HCT116 (cell line): ENCODE data around the gene NMNAT3. TPM values are rescaled to one million over a fixed set of nuclear protein-coding genes. Genes with fewer than 3 reads are reported as not detected.

Experiments
- ATAC-seq: fragments of 200-7000 bp; cut with Tn5 transposase; 2 replicates; pipeline ENCODE4 v1.9.1; 2020; ENCODE audit warnings: mild to moderate bottlenecking, moderate library complexity
- BruUV-seq: library from RNA; stranded (reverse); fragments of 400-500 nt; replicated peaks from 2 replicates; lab custom pipeline; 2021; lab: Mats Ljungman, UMichigan
- CTCF ChIA-PET: fragments of 300-600 bp; sonication (Branson Sonifier 250); formaldehyde crosslinking; loops from one replicate; lab custom pipeline; 2021; ENCODE audit warnings: antibody characterized with exemption; lab: Charles Lee
- POLR2A ChIA-PET: fragments of 300-600, 350-600 bp; sonication (Branson Sonifier 250); formaldehyde crosslinking; loops from one replicate; lab custom pipeline; 2021; ENCODE audit warnings: antibody characterized with exemption; lab: Charles Lee
- RAD21 ChIA-PET, 2 experiments: fragments of 300-600 bp; sonication (Branson Sonifier 250); formaldehyde crosslinking; loops; one replicate each; lab custom pipeline; 2023; ENCODE audit warnings: low total read pairs in 2 of 2; ENCODE audit not compliant: uncharacterized antibody in 2 of 2, unreplicated experiment in 2 of 2, low non-redundant PET in 1 of 2; lab: Charles Lee
- DNase-seq: peaks from one replicate; pipeline ENCODE4 v3.0.0-alpha.2; 2010; ENCODE audit warnings: low read depth, low spot score
- H2AFZ ChIP-seq: fragments of 200-600 bp; shearing (Covaris generic), sonication (generic); 2 replicates; pipeline ENCODE4 v1.6.1; 2017; ENCODE audit warnings: low read depth, mixed run types, mixed read lengths, antibody characterized with exemption, low read length; ENCODE audit not compliant: poor library complexity, severe bottlenecking
- H3K27ac ChIP-seq: 2 replicates; pipeline ENCODE4 v1.5.1; 2012; ENCODE audit warnings: low read depth, low read length
- H3K27me3 ChIP-seq: fragments of 200-600 bp; sonication (generic); 2 replicates; pipeline ENCODE4 v1.6.1; 2016; ENCODE audit warnings: mixed run types, low read length, mixed read lengths; ENCODE audit not compliant: insufficient read depth
- H3K36me3 ChIP-seq, 2 experiments: fragments of 200-500 bp in 1 of 2; fragments of 200-600 bp in 1 of 2; sonication (Bioruptor generic) in 1 of 2; sonication (generic) in 1 of 2; 2 replicates each; pipeline versions ENCODE4 v1.5.1 to v1.6.1; 2014 to 2016; ENCODE audit warnings: low read length in 2 of 2, inconsistent platforms in 1 of 2, mixed read lengths in 1 of 2, mixed run types in 1 of 2; ENCODE audit not compliant: insufficient read depth in 2 of 2, control insufficient read depth in 1 of 2
- H3K4me1 ChIP-seq, 2 experiments: fragments of 200-600 bp in 1 of 2; sonication (generic) in 1 of 2; 2 replicates each; pipeline versions ENCODE4 v1.5.1 to v1.6.1; 2012 to 2017; ENCODE audit warnings: low read length in 2 of 2, inconsistent platforms in 1 of 2, mild to moderate bottlenecking in 1 of 2, mixed read lengths in 1 of 2, mixed run types in 1 of 2, moderate library complexity in 1 of 2; ENCODE audit not compliant: insufficient read depth in 2 of 2, control insufficient read depth in 1 of 2
- H3K4me2 ChIP-seq: fragments of 200-600 bp; sonication (generic); 2 replicates; pipeline ENCODE4 v1.6.1; 2017; ENCODE audit warnings: mixed run types, low read length, mixed read lengths
- H3K4me3 ChIP-seq, 2 experiments: fragments of 200-600 bp in 1 of 2; sonication (generic) in 1 of 2; replicated peaks in 1 of 2; 2 replicates each; pipeline ENCODE4 v1.5.1; 2011 to 2016; ENCODE audit warnings: low read length in 2 of 2, control low read depth in 1 of 2, low read depth in 1 of 2, mild to moderate bottlenecking in 1 of 2, mixed read lengths in 1 of 2, mixed run types in 1 of 2
- H3K79me2 ChIP-seq: fragments of 200-600 bp; sonication (generic); 2 replicates; pipeline ENCODE4 v1.6.1; 2017; ENCODE audit warnings: mild to moderate bottlenecking, mixed run types, low read length, moderate library complexity, mixed read lengths; ENCODE audit not compliant: insufficient read depth
- H3K9ac ChIP-seq: fragments of 200-600 bp; sonication (generic); 2 replicates; pipeline ENCODE4 v1.6.1; 2016; ENCODE audit warnings: low read length, mixed read lengths
- H3K9me2 ChIP-seq: fragments of 200-600 bp; sonication (generic), shearing (Covaris generic); 2 replicates; pipeline ENCODE4 v1.6.1; 2017; ENCODE audit warnings: mixed run types, mild to moderate bottlenecking, moderate library complexity; ENCODE audit not compliant: insufficient read depth
- H3K9me3 ChIP-seq, 2 experiments: fragments of 200-500 bp in 1 of 2; fragments of 200-600 bp in 1 of 2; sonication (Bioruptor generic) in 1 of 2; sonication (generic) in 1 of 2; 2 replicates each; pipeline ENCODE4 v1.6.1; 2014 to 2017; ENCODE audit warnings: low read length in 2 of 2, mixed read lengths in 2 of 2, inconsistent platforms in 1 of 2, low read depth in 1 of 2, mild to moderate bottlenecking in 1 of 2, mixed run types in 1 of 2, moderate library complexity in 1 of 2; ENCODE audit not compliant: control insufficient read depth in 1 of 2, insufficient read depth in 1 of 2
- H4K20me1 ChIP-seq: fragments of 200-600 bp; sonication (generic), shearing (Covaris generic); 2 replicates; pipeline ENCODE4 v1.6.1; 2017; ENCODE audit warnings: mixed run types, mild to moderate bottlenecking, moderate library complexity; ENCODE audit not compliant: insufficient read depth
- ATF3 ChIP-seq: IDR thresholded peaks from 2 replicates; pipeline ENCODE4 v1.6.1; 2012
- CEBPB ChIP-seq: IDR thresholded peaks from 2 replicates; pipeline ENCODE4 v1.6.1; 2012; ENCODE audit warnings: low read depth
- CTCF ChIP-seq, 3 experiments: fragments of 200-600 bp in 1 of 3; sonication (generic) in 1 of 3; IDR thresholded peaks in 2 of 3; conservative IDR thresholded peaks in 1 of 3; 2 replicates each; pipeline ENCODE4 v1.5.1; 2012 to 2017; ENCODE audit warnings: low read depth in 2 of 3, low read length in 2 of 3, antibody characterized with exemption in 1 of 3, borderline replicate concordance in 1 of 3, control low read depth in 1 of 3, mild to moderate bottlenecking in 1 of 3, mixed read lengths in 1 of 3, mixed run types in 1 of 3, moderate library complexity in 1 of 3; ENCODE audit not compliant: insufficient read depth in 1 of 3
- EGR1 ChIP-seq: IDR thresholded peaks from 2 replicates; pipeline ENCODE4 v1.6.1; 2012; ENCODE audit warnings: low read depth
- ELF1 ChIP-seq: IDR thresholded peaks from 2 replicates; pipeline ENCODE4 v1.6.1; 2012; ENCODE audit warnings: low read depth, borderline replicate concordance
- EZH2 ChIP-seq: fragments of 200-600 bp; sonication (generic); IDR thresholded peaks from 2 replicates; pipeline ENCODE4 v1.6.1; 2017; ENCODE audit warnings: antibody characterized with exemption, mixed run types
- JUND ChIP-seq: IDR thresholded peaks from 2 replicates; pipeline ENCODE4 v1.6.1; 2012
- MAX ChIP-seq: IDR thresholded peaks from 2 replicates; pipeline ENCODE4 v1.6.1; 2012
- POLR2A ChIP-seq: IDR thresholded peaks from 2 replicates; pipeline ENCODE4 v1.7.0; 2011; ENCODE audit warnings: borderline replicate concordance; ENCODE audit not compliant: insufficient read depth, insufficient read length; ENCODE audit errors: extremely low read depth
- POLR2AphosphoS5 ChIP-seq: IDR thresholded peaks from 2 replicates; pipeline ENCODE4 v1.6.1; 2011; ENCODE audit warnings: mild to moderate bottlenecking, low read depth, low read length, moderate library complexity
- RAD21 ChIP-seq: IDR thresholded peaks from 2 replicates; pipeline ENCODE4 v1.6.1; 2012; ENCODE audit warnings: low read depth, mild to moderate bottlenecking
- REST ChIP-seq: IDR thresholded peaks from 2 replicates; pipeline ENCODE4 v1.6.1; 2012; ENCODE audit warnings: low read depth
- SIN3A ChIP-seq: IDR thresholded peaks from 2 replicates; pipeline ENCODE4 v1.6.1; 2012; ENCODE audit warnings: low read depth
- YY1 ChIP-seq: IDR thresholded peaks from 2 replicates; pipeline ENCODE4 v1.6.1; 2011; ENCODE audit warnings: low read length, low read depth, moderate library complexity, mild to moderate bottlenecking; ENCODE audit not compliant: insufficient replicate concordance; ENCODE audit errors: extremely low read depth
- ZFX ChIP-seq: fragments of 450-650 bp; IDR thresholded peaks from 2 replicates; pipeline ENCODE4 v1.6.1; 2017
- ZNF274 ChIP-seq: fragments of 200-500 bp; sonication (Bioruptor generic); IDR thresholded peaks from 2 replicates; pipeline ENCODE4 v1.6.1; 2014; ENCODE audit warnings: mild to moderate bottlenecking, low read depth, low read length, inconsistent platforms
- intact Hi-C: fragments of 100-400 bp; cut with micrococcal nuclease; formaldehyde crosslinking; loops from 2 replicates; pipeline ENCODE4 v1.10.0; 2022
- total RNA-seq: library from RNA; stranded (reverse); gene quantifications from one replicate; pipeline ENCODE4 v1.2.1, GENCODE V29; 2021; ENCODE audit not compliant: unreplicated experiment

The NMNAT3 gene
- total RNA-seq, 1 experiment from 2014 or later, result 5.7 TPM

- RAD21 ChIA-PET, result no interaction called here
- Histone ChIP-seq H3K9ac (no peak overlapping the region), H2AFZ (no peak overlapping the region), H3K4me3 (no peak overlapping the region), H3K27me3 (no peaks in the 10 kb centered on the region), H3K9me3 (no peaks in the 10 kb centered on the region), H4K20me1 (no peaks in the 10 kb centered on the region), H3K4me2 (no peak overlapping the region), H3K4me1 (no peaks in the 10 kb centered on the region), H3K36me3 (no peaks in the 10 kb centered on the region), H3K9me2 (no peaks in the 10 kb centered on the region), H3K27ac (no peak overlapping the region), H3K79me2 (no peaks in the 10 kb centered on the region)
- CTCF ChIA-PET, result no interaction called here
- TF ChIP-seq ELF1, result no peak
- TF ChIP-seq ZFX, result no peak
- TF ChIP-seq RAD21, result no peak
- TF ChIP-seq EGR1, result no peak
- TF ChIP-seq REST, result no peak
- no peak for TF ChIP-seq EZH2
- TF ChIP-seq CTCF (IDR thresholded peaks at IDR 0.05 in 2 of 3, conservative IDR thresholded peaks at IDR 0.05 in 1 of 3; ENCODE audit: borderline replicate concordance in 1 of 3, insufficient read depth in 1 of 3, low read depth in 2 of 3, low read length in 2 of 3), result no peak
- no peak for TF ChIP-seq YY1
- no peak for TF ChIP-seq SIN3A
- TF ChIP-seq POLR2A, result no peak
- TF ChIP-seq MAX, result no peak
- no peak for TF ChIP-seq ATF3
- no peak for TF ChIP-seq CEBPB
- no peak for TF ChIP-seq JUND
- no peak for TF ChIP-seq POLR2AphosphoS5
- no peak for TF ChIP-seq ZNF274
- no peak for ATAC-seq
- POLR2A ChIA-PET, result no interaction called here
- no TSS peak for BruUV-seq
- intact Hi-C loops, result no loop called here
- no peak for DNase-seq
These were observed 17.5 kb downstream of the NMNAT3 start for GRCh38 chr3:139660269-139660668.
